ENCODE measurements around the gene MEGF11.

DNA sequence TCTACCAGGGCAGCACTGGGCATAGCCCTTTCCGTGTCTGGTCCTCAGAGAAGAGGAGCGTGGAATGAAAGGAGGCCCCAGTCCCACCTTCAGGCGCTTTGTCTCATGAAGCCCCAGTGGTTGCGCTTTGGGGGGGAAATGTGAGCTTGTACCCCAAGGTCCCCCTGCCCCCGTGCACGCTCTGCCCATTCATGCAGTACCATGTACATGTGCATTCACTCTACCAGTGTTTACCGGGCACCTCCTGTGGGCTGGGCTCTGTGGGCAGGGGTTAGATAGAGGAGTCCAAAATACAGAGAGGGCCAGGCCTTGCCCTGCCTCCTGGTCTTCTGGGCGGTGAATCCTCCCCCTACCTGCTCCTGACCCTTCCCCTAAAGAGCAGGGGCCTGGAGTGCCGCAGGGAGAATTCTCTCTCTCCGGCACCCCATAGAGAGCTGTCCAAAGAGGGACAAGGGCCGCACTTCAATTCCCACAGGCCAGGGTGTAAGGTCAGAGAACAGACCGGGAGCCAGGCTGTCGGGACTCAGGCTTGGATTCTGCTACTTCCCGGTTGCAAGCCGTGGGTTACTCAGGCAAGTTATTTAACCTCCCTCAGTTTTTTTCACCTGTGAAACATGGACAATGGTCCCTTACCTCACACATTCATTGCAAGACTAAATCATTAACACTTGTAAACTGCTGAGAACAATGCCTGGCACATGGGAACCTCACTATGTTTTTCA is 153.4 kb downstream of the MEGF11 start:
- TF ChIP-seq ZNF384 (IDR thresholded peaks at IDR 0.05) (no peak), CTBP1 (IDR thresholded peaks at IDR 0.05; ENCODE audit: borderline replicate concordance) (no peak), BHLHE40 (IDR thresholded peaks at IDR 0.05; ENCODE audit: borderline replicate concordance) (no peak), SUZ12 (IDR thresholded peaks at IDR 0.05) (no peak), NFRKB (IDR thresholded peaks at IDR 0.05) (no peak), SP1 (IDR thresholded peaks at IDR 0.05) (no peak), LEF1 (IDR thresholded peaks at IDR 0.05; ENCODE audit: borderline replicate concordance) (no peak)
